ENCODE results near the gene DIP2C. TPM values are rescaled to one million over a fixed set of nuclear protein-coding genes. Genes with fewer than 3 reads are reported as not detected.

The DIP2C gene
- total RNA-seq, 1 donor from 2014 or later = 1.6 TPM

- Mint-ChIP-seq H3K27ac (no peak overlapping the region), H3K4me1 (ENCODE audit: low read depth) (no peaks in the 10 kb centered on the region), H3K36me3 (ENCODE audit: low read depth) (no peaks in the 10 kb centered on the region), H3K9me3 (no peaks in the 10 kb centered on the region), H3K27me3 (ENCODE audit: insufficient read depth) (no peaks in the 10 kb centered on the region), H3K4me3 (no peak overlapping the region)
- intact Hi-C loops (cut with micrococcal nuclease) = no loop called here
- no peak for DNase-seq (ENCODE audit: low spot score)
Measured at GRCh38 chr10:421170-421569, 268.3 kb downstream of the DIP2C start.

- Mint-ChIP-seq H3K9me3 (no peaks in the 10 kb centered on the region), H3K27ac (no peak overlapping the region), H3K36me3 (ENCODE audit: low read depth) (no peaks in the 10 kb centered on the region), H3K4me1 (ENCODE audit: low read depth) (no peaks in the 10 kb centered on the region), H3K4me3 (no peak overlapping the region), H3K27me3 (ENCODE audit: insufficient read depth) (no peaks in the 10 kb centered on the region)
- DNase-seq (ENCODE audit: low spot score) = no peak
- intact Hi-C loops (cut with micrococcal nuclease) = no loop called here
Measured at GRCh38 chr10:420154-421121, 269.0 kb downstream of the DIP2C start.

- intact Hi-C loops (cut with micrococcal nuclease) = no loop called here
- H3K4me1 Mint-ChIP-seq (ENCODE audit: low read depth) = no peaks in the 10 kb centered on the region
- no peak overlapping the region for H3K4me3 Mint-ChIP-seq
- no peak for DNase-seq (ENCODE audit: low spot score)
- H3K27ac Mint-ChIP-seq = no peak overlapping the region
- no peaks in the 10 kb centered on the region for H3K9me3 Mint-ChIP-seq
- no peaks in the 10 kb centered on the region for H3K27me3 Mint-ChIP-seq (ENCODE audit: insufficient read depth)
- no peaks in the 10 kb centered on the region for H3K36me3 Mint-ChIP-seq (ENCODE audit: low read depth)
Measured at GRCh38 chr10:418894-419293, 270.6 kb downstream of the DIP2C start.

- Mint-ChIP-seq H3K4me1 (ENCODE audit: low read depth) (no peaks in the 10 kb centered on the region), H3K36me3 (ENCODE audit: low read depth) (no peaks in the 10 kb centered on the region), H3K27me3 (ENCODE audit: insufficient read depth) (no peaks in the 10 kb centered on the region), H3K27ac (no peak overlapping the region), H3K9me3 (no peaks in the 10 kb centered on the region), H3K4me3 (no peak overlapping the region)
- no peak for DNase-seq (ENCODE audit: low spot score)
- intact Hi-C loops (cut with micrococcal nuclease) = no loop called here
Measured at GRCh38 chr10:418226-418625, 271.2 kb downstream of the DIP2C start.

- Mint-ChIP-seq H3K36me3 (ENCODE audit: low read depth) (no peaks in the 10 kb centered on the region), H3K4me3 (no peak overlapping the region), H3K27me3 (ENCODE audit: insufficient read depth) (no peaks in the 10 kb centered on the region), H3K9me3 (no peaks in the 10 kb centered on the region), H3K4me1 (ENCODE audit: low read depth) (no peaks in the 10 kb centered on the region), H3K27ac (no peak overlapping the region)
- intact Hi-C loops (cut with micrococcal nuclease) = no loop called here
- no peak for DNase-seq (ENCODE audit: low spot score)
Measured at GRCh38 chr10:416091-416515, 273.4 kb downstream of the DIP2C start.

GRCh38 chr10:413662-414071 is 275.8 kb downstream of the DIP2C start:
- no peak overlapping the region for H3K27ac Mint-ChIP-seq
- no peak overlapping the region for H3K4me3 Mint-ChIP-seq
- no peaks in the 10 kb centered on the region for H3K27me3 Mint-ChIP-seq (ENCODE audit: insufficient read depth)
- H3K9me3 Mint-ChIP-seq = no peaks in the 10 kb centered on the region
- H3K4me1 Mint-ChIP-seq (ENCODE audit: low read depth) = no peaks in the 10 kb centered on the region
- DNase-seq (ENCODE audit: low spot score) = no peak
- no peaks in the 10 kb centered on the region for H3K36me3 Mint-ChIP-seq (ENCODE audit: low read depth)
- intact Hi-C loops (cut with micrococcal nuclease) = no loop called here

GRCh38 chr10:412109-412508 is 277.4 kb downstream of the DIP2C start:
- H3K4me1 Mint-ChIP-seq (ENCODE audit: low read depth) = no peaks in the 10 kb centered on the region
- no peak overlapping the region for H3K4me3 Mint-ChIP-seq
- no peaks in the 10 kb centered on the region for H3K9me3 Mint-ChIP-seq
- intact Hi-C loops (cut with micrococcal nuclease) = no loop called here
- no peaks in the 10 kb centered on the region for H3K36me3 Mint-ChIP-seq (ENCODE audit: low read depth)
- H3K27ac Mint-ChIP-seq = no peak overlapping the region
- no peak for DNase-seq (ENCODE audit: low spot score)
- no peaks in the 10 kb centered on the region for H3K27me3 Mint-ChIP-seq (ENCODE audit: insufficient read depth)

GRCh38 chr10:411603-412002 is 277.9 kb downstream of the DIP2C start:
- intact Hi-C loops (cut with micrococcal nuclease) = no loop called here
- Mint-ChIP-seq H3K27me3 (ENCODE audit: insufficient read depth) (peaks cover 3% of the 10 kb centered on the region), H3K4me1 (ENCODE audit: low read depth) (no peaks in the 10 kb centered on the region), H3K36me3 (ENCODE audit: low read depth) (no peaks in the 10 kb centered on the region), H3K27ac (no peak overlapping the region), H3K4me3 (no peak overlapping the region), H3K9me3 (no peaks in the 10 kb centered on the region)
- DNase-seq (ENCODE audit: low spot score) = no peak

GRCh38 chr10:409408-410040 is 279.9 kb downstream of the DIP2C start:
- Mint-ChIP-seq H3K4me1 (ENCODE audit: low read depth) (no peaks in the 10 kb centered on the region), H3K4me3 (no peak overlapping the region), H3K27ac (no peak overlapping the region), H3K27me3 (ENCODE audit: insufficient read depth) (peaks cover 3% of the 10 kb centered on the region), H3K9me3 (no peaks in the 10 kb centered on the region), H3K36me3 (ENCODE audit: low read depth) (no peaks in the 10 kb centered on the region)
- no peak for DNase-seq (ENCODE audit: low spot score)
- intact Hi-C loops (cut with micrococcal nuclease) = no loop called here

GRCh38 chr10:408236-408635 is 281.2 kb downstream of the DIP2C start:
- H3K27ac Mint-ChIP-seq = no peak overlapping the region
- no peaks in the 10 kb centered on the region for H3K9me3 Mint-ChIP-seq
- DNase-seq (ENCODE audit: low spot score) = no peak
- H3K27me3 Mint-ChIP-seq (ENCODE audit: insufficient read depth) = peaks cover 3% of the 10 kb centered on the region
- H3K4me3 Mint-ChIP-seq = no peak overlapping the region
- no peaks in the 10 kb centered on the region for H3K36me3 Mint-ChIP-seq (ENCODE audit: low read depth)
- H3K4me1 Mint-ChIP-seq (ENCODE audit: low read depth) = no peaks in the 10 kb centered on the region
- intact Hi-C loops (cut with micrococcal nuclease) = no loop called here

GRCh38 chr10:406976-407375 is 282.5 kb downstream of the DIP2C start:
- intact Hi-C loops (cut with micrococcal nuclease) = no loop called here
- Mint-ChIP-seq H3K4me3 (no peak overlapping the region), H3K4me1 (ENCODE audit: low read depth) (no peaks in the 10 kb centered on the region), H3K9me3 (no peaks in the 10 kb centered on the region), H3K27me3 (ENCODE audit: insufficient read depth) (peaks cover 3% of the 10 kb centered on the region), H3K27ac (no peak overlapping the region), H3K36me3 (ENCODE audit: low read depth) (no peaks in the 10 kb centered on the region)
- DNase-seq (ENCODE audit: low spot score) = no peak

GRCh38 chr10:405648-406047 is 283.8 kb downstream of the DIP2C start:
- Mint-ChIP-seq H3K27me3 (ENCODE audit: insufficient read depth) (peaks cover 3% of the 10 kb centered on the region), H3K4me3 (no peak overlapping the region), H3K4me1 (ENCODE audit: low read depth) (no peaks in the 10 kb centered on the region), H3K9me3 (no peaks in the 10 kb centered on the region), H3K27ac (no peak overlapping the region), H3K36me3 (ENCODE audit: low read depth) (no peaks in the 10 kb centered on the region)
- intact Hi-C loops (cut with micrococcal nuclease) = no loop called here
- DNase-seq (ENCODE audit: low spot score) = no peak

- H3K4me1 Mint-ChIP-seq (ENCODE audit: low read depth) = no peaks in the 10 kb centered on the region
- no peak for DNase-seq (ENCODE audit: low spot score)
- no peaks in the 10 kb centered on the region for H3K36me3 Mint-ChIP-seq (ENCODE audit: low read depth)
- H3K27me3 Mint-ChIP-seq (ENCODE audit: insufficient read depth) = peaks cover 3% of the 10 kb centered on the region
- intact Hi-C loops (cut with micrococcal nuclease) = no loop called here
- H3K9me3 Mint-ChIP-seq = no peaks in the 10 kb centered on the region
- no peak overlapping the region for H3K27ac Mint-ChIP-seq
- no peak overlapping the region for H3K4me3 Mint-ChIP-seq
Measured at GRCh38 chr10:404991-405390, 284.5 kb downstream of the DIP2C start.
